ENCODE results near the gene CCSER1. TPM values are rescaled to one million over a fixed set of nuclear protein-coding genes. Genes with fewer than 3 reads are reported as not detected.
"Not testable (repeated sequence)": the region's sequence is repeated elsewhere in the genome, so short reads cannot be mapped to it uniquely, and the experiment has no call there.

CCSER1 gene
- total RNA-seq, 1 donor from 2014 or later: 20.1 TPM

GRCh38 chr4:91611782-91612181, 1484.6 kb downstream of the CCSER1 start:
- CTCF ChIA-PET: no interaction called here
- Mint-ChIP-seq H3K4me1 (no peaks in the 10 kb centered on the region), H3K4me3 (no peak overlapping the region), H3K27ac (no peak overlapping the region), H3K27me3 (no peaks in the 10 kb centered on the region), H3K36me3 (ENCODE audit: low read depth) (no peaks in the 10 kb centered on the region), H3K9me3 (peaks cover 2% of the 10 kb centered on the region)
- ATAC-seq (ENCODE audit: low read depth) (no peak), DNase-seq (no peak)
- intact Hi-C loops (cut with micrococcal nuclease): no loop called here
- no peak for TF ChIP-seq CTCF (IDR thresholded peaks at IDR 0.05)
- POLR2A ChIA-PET: no interaction called here

GRCh38 chr4:91620952-91621351, 1493.8 kb downstream of the CCSER1 start:
- no peak for ATAC-seq (ENCODE audit: low read depth)
- intact Hi-C loops (cut with micrococcal nuclease): no loop called here
- H3K36me3 Mint-ChIP-seq (ENCODE audit: low read depth): no peaks in the 10 kb centered on the region
- H3K27ac Mint-ChIP-seq: no peak overlapping the region
- H3K27me3 Mint-ChIP-seq: no peaks in the 10 kb centered on the region
- no peaks in the 10 kb centered on the region for H3K4me1 Mint-ChIP-seq
- no peak overlapping the region for H3K4me3 Mint-ChIP-seq
- POLR2A ChIA-PET: no interaction called here
- H3K9me3 Mint-ChIP-seq: peaks cover 2% of the 10 kb centered on the region
- no peak for TF ChIP-seq CTCF (IDR thresholded peaks at IDR 0.05)
- DNase-seq: no peak
- CTCF ChIA-PET: no interaction called here

- Mint-ChIP-seq H3K27ac (no peak overlapping the region), H3K4me1 (no peaks in the 10 kb centered on the region), H3K4me3 (no peak overlapping the region), H3K27me3 (no peaks in the 10 kb centered on the region), H3K9me3 (peaks cover 1% of the 10 kb centered on the region), H3K36me3 (ENCODE audit: low read depth) (no peaks in the 10 kb centered on the region)
- no peak for DNase-seq
- ATAC-seq (ENCODE audit: low read depth): no peak
- intact Hi-C loops (cut with micrococcal nuclease): no loop called here
- no peak for TF ChIP-seq CTCF (IDR thresholded peaks at IDR 0.05)
- POLR2A ChIA-PET: no interaction called here
- CTCF ChIA-PET: no interaction called here
These were observed 1494.3 kb downstream of the CCSER1 start for GRCh38 chr4:91621446-91621845.

- ChIA-PET CTCF (no interaction called here), POLR2A (no interaction called here)
- no peak overlapping the region for H3K4me3 Mint-ChIP-seq
- H3K4me1 Mint-ChIP-seq: no peaks in the 10 kb centered on the region
- no peak for ATAC-seq (ENCODE audit: low read depth)
- DNase-seq: no peak
- H3K36me3 Mint-ChIP-seq (ENCODE audit: low read depth): no peaks in the 10 kb centered on the region
- intact Hi-C loops (cut with micrococcal nuclease): no loop called here
- no peaks in the 10 kb centered on the region for H3K27me3 Mint-ChIP-seq
- H3K9me3 Mint-ChIP-seq: no peaks in the 10 kb centered on the region
- no peak overlapping the region for H3K27ac Mint-ChIP-seq
- TF ChIP-seq CTCF (IDR thresholded peaks at IDR 0.05): no peak
These were observed 1495.9 kb downstream of the CCSER1 start for GRCh38 chr4:91622925-91623602.

- intact Hi-C loops (cut with micrococcal nuclease); H3K4me1 Mint-ChIP-seq: not testable (repeated sequence)
These were observed 1496.4 kb downstream of the CCSER1 start for GRCh38 chr4:91623603-91623967.

GRCh38 chr4:91630054-91630453, 1502.9 kb downstream of the CCSER1 start:
- H3K9me3 Mint-ChIP-seq: peaks cover 5% of the 10 kb centered on the region
- no peak overlapping the region for H3K4me3 Mint-ChIP-seq
- no peaks in the 10 kb centered on the region for H3K4me1 Mint-ChIP-seq
- DNase-seq (no peak), ATAC-seq (ENCODE audit: low read depth) (no peak)
- POLR2A ChIA-PET: no interaction called here
- CTCF ChIA-PET: no interaction called here
- intact Hi-C loops (cut with micrococcal nuclease): no loop called here
- no peak for TF ChIP-seq CTCF (IDR thresholded peaks at IDR 0.05)
- H3K27ac Mint-ChIP-seq: no peak overlapping the region
- no peaks in the 10 kb centered on the region for H3K36me3 Mint-ChIP-seq (ENCODE audit: low read depth)
- H3K27me3 Mint-ChIP-seq: no peaks in the 10 kb centered on the region

More at GRCh38 chr4:91623603-91623967, 1496.4 kb downstream of the CCSER1 start:
- H3K4me3 Mint-ChIP-seq; H3K27me3 Mint-ChIP-seq; POLR2A ChIA-PET; CTCF ChIA-PET; H3K36me3 Mint-ChIP-seq (ENCODE audit: low read depth); H3K27ac Mint-ChIP-seq; H3K9me3 Mint-ChIP-seq; DNase-seq; ATAC-seq (ENCODE audit: low read depth): not testable (repeated sequence)
